Caco-2 (cell line): ENCODE measurements around the gene IRF7. TPM values are rescaled to one million over a fixed set of nuclear protein-coding genes. Genes with fewer than 3 reads are reported as not detected.

ENCODE experiments used
- Bru-seq: library from RNA; stranded (reverse); fragments of 400-500 nt; gene quantifications from one replicate; lab custom pipeline; 2021; lab: Mats Ljungman, UMichigan
- BruChase-seq, 2 experiments: library from RNA; stranded (reverse); fragments of 400-500 nt; gene quantifications; one replicate each; lab custom pipeline; 2021; lab: Mats Ljungman, UMichigan
- BruUV-seq: library from RNA; stranded (reverse); fragments of 400-500 nt; replicated peaks from 2 replicates; lab custom pipeline; 2021; lab: Mats Ljungman, UMichigan
- CTCF ChIA-PET: fragments of 300-600 bp; sonication (Branson Sonifier 250); formaldehyde crosslinking; loops from one replicate; lab custom pipeline; 2022; ENCODE audit warnings: antibody characterized with exemption; lab: Charles Lee
- POLR2A ChIA-PET: fragments of 300-600 bp; sonication (Branson Sonifier 250); formaldehyde crosslinking; loops from one replicate; lab custom pipeline; 2022; ENCODE audit warnings: antibody characterized with exemption; lab: Charles Lee
- DNase-seq, 2 experiments: peaks; one replicate each; pipeline versions ENCODE4 v3.0.0 to v3.0.0-alpha.2; 2020 to 2022
- H3K27me3 ChIP-seq: replicated peaks from 2 replicates; pipeline ENCODE4 v1.6.0; 2011; ENCODE audit warnings: low read length; ENCODE audit not compliant: control insufficient read depth, insufficient read depth
- H3K36me3 ChIP-seq: 2 replicates; pipeline ENCODE4 v1.5.1; 2011; ENCODE audit warnings: low read length; ENCODE audit not compliant: control insufficient read depth, insufficient read depth
- H3K4me1 ChIP-seq: fragments of 250-450 bp; sonication (Bioruptor Pico); 2 replicates; pipeline ENCODE4 v1.5.1; 2020; ENCODE audit warnings: mild to moderate bottlenecking
- H3K4me3 ChIP-seq: 2 replicates; pipeline ENCODE4 v1.5.1; 2011; ENCODE audit warnings: low read depth, mild to moderate bottlenecking, control low read depth, low read length
- H3K9me3 ChIP-seq: fragments of 250-450 bp; sonication (Bioruptor Pico); 2 replicates; pipeline ENCODE4 v1.5.1; 2020; ENCODE audit warnings: mild to moderate bottlenecking, moderate library complexity
- H3K27ac Mint-ChIP-seq: one replicate; pipeline ENCODE4 v1.8.0; 2022; ENCODE audit warnings: mixed read lengths; ENCODE audit not compliant: unreplicated experiment
- H3K27me3 Mint-ChIP-seq: one replicate; pipeline ENCODE4 v1.8.0; 2022; ENCODE audit warnings: mixed read lengths; ENCODE audit not compliant: insufficient read depth, unreplicated experiment
- H3K36me3 Mint-ChIP-seq: one replicate; pipeline ENCODE4 v1.8.0; 2022; ENCODE audit warnings: mild to moderate bottlenecking, mixed read lengths; ENCODE audit not compliant: insufficient read depth, unreplicated experiment
- H3K4me1 Mint-ChIP-seq: one replicate; pipeline ENCODE4 v1.8.0; 2022; ENCODE audit warnings: low read depth, mixed read lengths; ENCODE audit not compliant: unreplicated experiment
- H3K4me3 Mint-ChIP-seq: one replicate; pipeline ENCODE4 v1.8.0; 2022; ENCODE audit warnings: mild to moderate bottlenecking, moderate library complexity, mixed read lengths; ENCODE audit not compliant: unreplicated experiment
- H3K9me3 Mint-ChIP-seq: one replicate; pipeline ENCODE4 v1.8.0; 2022; ENCODE audit warnings: mixed read lengths; ENCODE audit not compliant: unreplicated experiment
- CTCF ChIP-seq, 2 experiments: fragments of 200-600 bp in 1 of 2; IDR thresholded peaks; 1 replicate in 1 of 2; 2 replicates in 1 of 2; pipeline versions ENCODE4 v1.5.1 to v1.8.0; 2011 to 2022; ENCODE audit warnings: antibody characterized with exemption in 1 of 2, control low read depth in 1 of 2, inconsistent platforms in 1 of 2, low read depth in 1 of 2, low read length in 1 of 2, mild to moderate bottlenecking in 1 of 2, moderate library complexity in 1 of 2; ENCODE audit not compliant: insufficient read depth in 1 of 2, severe bottlenecking in 1 of 2, unreplicated experiment in 1 of 2
- intact Hi-C: fragments of 100-400 bp; cut with micrococcal nuclease; formaldehyde crosslinking; loops from one replicate; pipeline ENCODE4 v1.10.0; 2022; ENCODE audit not compliant: unreplicated experiment
- long read RNA-seq: library from polyadenylated mRNA; stranded (forward); transcript quantifications from one replicate; pipeline ENCODE4 v2.0.0, GENCODE V29; 2022
- total RNA-seq: library from RNA; stranded (reverse); gene quantifications from 2 replicates; pipeline ENCODE4 v1.2.3, GENCODE V29; 2022

Gene IRF7
- total RNA-seq, result 27.2 and 31.2 TPM in 2 replicates
- Bru-seq, nascent RNA, result percentile 48 among the genes with signal in this experiment
- percentile 54 among the genes with signal in this experiment for BruChase-seq, experiment 1, labeled RNA remaining after a 2-hour chase
- BruChase-seq, experiment 2, labeled RNA remaining after a 6-hour chase, result percentile 71 among the genes with signal in this experiment
- long read RNA-seq, transcript IRF7-205 (11 exons, 1,974 nt), result major isoform, 24 of 84 reads
- long read RNA-seq, transcript IRF7-201 (10 exons, 1,992 nt), result minor isoform, 18 of 84 reads
- long read RNA-seq, partial matches to known transcripts, result 14 of 84 reads
- long read RNA-seq, other reads (novel, unspliced or antisense), result 23 of 84 reads

- peaks cover 5% of the 10 kb centered on the region for H3K4me1 Mint-ChIP-seq
- ChIA-PET POLR2A (interaction anchor here (0.6 kb wide), 3 partner anchors 40 to 85 kb away, joined by 3 read pairs; partner anchors contain the start of gene PHRF1), CTCF (no interaction called here)
Measured at GRCh38 chr11:615504-616319, at the start of gene IRF7. IRF7 (minus strand) TSS chr11:615950; CDS start chr11:615364, 586 bp downstream.

GRCh38 chr11:665062-665703 is 49.4 kb upstream of the IRF7 start:
- Mint-ChIP-seq H3K36me3 (peaks cover 75% of the 10 kb centered on the region), H3K9me3 (no peaks in the 10 kb centered on the region), H3K27me3 (no peaks in the 10 kb centered on the region), H3K4me3 (no peak overlapping the region), H3K27ac (no peak overlapping the region), H3K4me1 (no peaks in the 10 kb centered on the region)
- no TSS peak for BruUV-seq
- H3K9me3 ChIP-seq, result no peaks in the 10 kb centered on the region
- intact Hi-C loops, result no loop called here
- no peak overlapping the region for H3K4me3 ChIP-seq
- TF ChIP-seq CTCF (IDR thresholded peaks at IDR 0.05; ENCODE audit: insufficient read depth in 1 of 2, low read depth in 1 of 2, low read length in 1 of 2, severe bottlenecking in 1 of 2, unreplicated experiment in 1 of 2), result no peak
- no peaks in the 10 kb centered on the region for H3K4me1 ChIP-seq
- peaks cover 2% of the 10 kb centered on the region for H3K36me3 ChIP-seq
- CTCF ChIA-PET, result no interaction called here
- DNase-seq, result no peak
- POLR2A ChIA-PET, result no interaction called here
- H3K27me3 ChIP-seq, result no peaks in the 10 kb centered on the region

More at GRCh38 chr11:615504-616319, at the start of gene IRF7:
- BruUV-seq, result no TSS peak
- H3K36me3 Mint-ChIP-seq, result peaks cover 89% of the 10 kb centered on the region
- no peaks in the 10 kb centered on the region for H3K27me3 Mint-ChIP-seq
- H3K4me3 Mint-ChIP-seq, result peak within 1 kb of the TSS; percentile 81
- no peaks in the 10 kb centered on the region for H3K27me3 ChIP-seq
- peak within 1 kb of the TSS; percentile 90 for H3K4me3 ChIP-seq
- H3K27ac Mint-ChIP-seq, result peak within 1 kb of the TSS; percentile 89
- intact Hi-C loops, result loop anchor here (1.0 to 5.0 kb wide), 2 partner anchors 9 to 48 kb away; partner anchors contain the start of gene CDHR5
- no peaks in the 10 kb centered on the region for H3K9me3 ChIP-seq
- TF ChIP-seq CTCF (IDR thresholded peaks at IDR 0.05; ENCODE audit: insufficient read depth in 1 of 2, low read depth in 1 of 2, low read length in 1 of 2, severe bottlenecking in 1 of 2, unreplicated experiment in 1 of 2), result no peak
- H3K36me3 ChIP-seq, result peaks cover 5% of the 10 kb centered on the region
- H3K9me3 Mint-ChIP-seq, result no peaks in the 10 kb centered on the region
- DNase-seq, result peak; percentile 94 to 95
- peaks cover 27% of the 10 kb centered on the region for H3K4me1 ChIP-seq
